K562 (cell line): ENCODE measurements around the gene TMEM92.

Experiments used
- ARNT ChIP-seq, 2 experiments: fragments of 450-650 bp; IDR thresholded peaks; 2 replicates each; pipeline ENCODE4 v1.6.1; 2016; ENCODE audit warnings: mild to moderate bottlenecking in 1 of 2
- CEBPB ChIP-seq: fragments of 450-650 bp; IDR thresholded peaks from 2 replicates; pipeline ENCODE4 v1.6.1; 2016; ENCODE audit warnings: missing genetic modification characterization, missing compliant biosample characterization
- EZH2 ChIP-seq: IDR thresholded peaks from 2 replicates; pipeline ENCODE4 v1.6.1; 2012; ENCODE audit warnings: low read depth, mild to moderate bottlenecking, inconsistent platforms, low read length, borderline replicate concordance
- GTF2E2 ChIP-seq: fragments of 200-800 bp; sonication (Bioruptor generic); IDR thresholded peaks from 2 replicates; pipeline ENCODE4 v1.6.1; 2016; ENCODE audit warnings: missing genetic modification characterization, missing compliant biosample characterization
- JUND ChIP-seq, 2 experiments: IDR thresholded peaks; 2 replicates in 1 of 2; 3 replicates in 1 of 2; pipeline ENCODE4 v1.6.1; 2011; ENCODE audit warnings: borderline replicate concordance in 2 of 2, low read depth in 2 of 2, low read length in 2 of 2, improper control_type of control experiment in 1 of 2, missing biosample characterization in 1 of 2, missing genetic modification characterization in 1 of 2, missing genetic modification reagents in 1 of 2
- POLR2A ChIP-seq: fragments of 450-650 bp; conservative IDR thresholded peaks from 2 replicates; pipeline ENCODE4 v1.6.1; 2016
- POLR2AphosphoS5 ChIP-seq: IDR thresholded peaks from 2 replicates; pipeline ENCODE4 v1.6.1; 2011; ENCODE audit warnings: mild to moderate bottlenecking, low read depth, low read length, moderate library complexity; ENCODE audit not compliant: control insufficient read depth, insufficient read depth
- REST ChIP-seq, 2 experiments: fragments of 450-650 bp; formaldehyde crosslinking in 1 of 2; IDR thresholded peaks; 2 replicates each; pipeline versions ENCODE4 v1.4.0 to v1.6.1; 2014 to 2020; ENCODE audit warnings: mild to moderate bottlenecking in 2 of 2, borderline replicate concordance in 1 of 2, low read depth in 1 of 2
- TAF9B ChIP-seq: fragments of 450-650 bp; IDR thresholded peaks from 2 replicates; pipeline ENCODE4 v1.6.1; 2018; ENCODE audit warnings: mild to moderate bottlenecking; ENCODE audit not compliant: partially characterized antibody
- ZBTB1 ChIP-seq: sonication (generic); formaldehyde crosslinking; IDR thresholded peaks from 2 replicates; pipeline ENCODE4 v1.8.1; 2023; ENCODE audit warnings: missing genetic modification reagents, low read depth, mild to moderate bottlenecking, borderline replicate concordance
- ZNF253 ChIP-seq: fragments of 250-450 bp; sonication (Bioruptor Pico); conservative IDR thresholded peaks from 2 replicates; pipeline ENCODE4 v1.6.1; 2021; ENCODE audit warnings: mild to moderate bottlenecking
- TF ChIP-seq, protein P1 (sequence below): conservative IDR thresholded peaks from 2 replicates; pipeline ENCODE4 v1.6.1; 2011; ENCODE audit warnings: low read depth, mild to moderate bottlenecking, low read length; ENCODE audit not compliant: control insufficient read depth
- TF ChIP-seq, protein P2 (sequence below), 2 experiments: fragments of 450-650 bp in 1 of 2; sonication (generic) in 1 of 2; formaldehyde crosslinking in 1 of 2; IDR thresholded peaks in 1 of 2; conservative IDR thresholded peaks in 1 of 2; 2 replicates each; pipeline versions ENCODE4 v1.6.1 to v1.8.1; 2016 to 2023; ENCODE audit warnings: mild to moderate bottlenecking in 2 of 2, moderate library complexity in 2 of 2, inconsistent platforms in 1 of 2, missing genetic modification reagents in 1 of 2
- TF ChIP-seq, protein P3 (sequence below): fragments of 450-650 bp; IDR thresholded peaks from 2 replicates; pipeline ENCODE4 v1.6.1; 2017; ENCODE audit warnings: mild to moderate bottlenecking, moderate library complexity

DNA sequence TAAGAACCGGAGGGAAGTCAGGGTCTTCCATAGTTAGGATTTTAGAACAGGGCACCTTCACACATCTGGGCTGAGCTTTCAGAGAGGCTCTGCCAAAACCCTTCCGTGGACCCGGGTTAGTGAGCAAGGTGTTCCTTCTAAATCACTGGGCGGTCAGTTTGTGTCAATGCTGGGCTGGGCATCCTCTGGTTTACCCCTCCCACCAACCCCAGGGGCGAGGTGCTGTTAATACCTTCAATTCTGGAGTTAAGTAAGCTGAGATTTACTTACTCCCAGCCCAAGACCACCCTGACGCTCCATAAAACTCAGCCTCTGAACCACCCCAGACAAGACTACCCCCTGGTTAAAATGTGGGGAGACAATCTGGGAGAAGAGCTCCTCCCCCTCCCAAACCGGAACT, 1.0 kb downstream of the TMEM92 start:
- TF ChIP-seq, protein P1, sequence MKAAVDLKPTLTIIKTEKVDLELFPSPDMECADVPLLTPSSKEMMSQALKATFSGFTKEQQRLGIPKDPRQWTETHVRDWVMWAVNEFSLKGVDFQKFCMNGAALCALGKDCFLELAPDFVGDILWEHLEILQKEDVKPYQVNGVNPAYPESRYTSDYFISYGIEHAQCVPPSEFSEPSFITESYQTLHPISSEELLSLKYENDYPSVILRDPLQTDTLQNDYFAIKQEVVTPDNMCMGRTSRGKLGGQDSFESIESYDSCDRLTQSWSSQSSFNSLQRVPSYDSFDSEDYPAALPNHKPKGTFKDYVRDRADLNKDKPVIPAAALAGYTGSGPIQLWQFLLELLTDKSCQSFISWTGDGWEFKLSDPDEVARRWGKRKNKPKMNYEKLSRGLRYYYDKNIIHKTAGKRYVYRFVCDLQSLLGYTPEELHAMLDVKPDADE, result no peak
- TF ChIP-seq POLR2AphosphoS5 (no peak), POLR2A (no peak), JUND (IDR thresholded peaks at IDR 0.05; ENCODE audit: borderline replicate concordance, low read depth, low read length) (no peak), JUND (tag; IDR thresholded peaks at IDR 0.05; ENCODE audit: borderline replicate concordance, low read depth, low read length) (no peak), ARNT (IDR thresholded peaks at IDR 0.05) (no peak), GTF2E2 (no peak), ZNF253 (CRISPR knock-in tag) (no peak), EZH2 (no peak), REST (IDR thresholded peaks at IDR 0.05; ENCODE audit: borderline replicate concordance) (no peak), REST (CRISPR knock-in tag; IDR thresholded peaks at IDR 0.05; ENCODE audit: low read depth) (no peak), TAF9B (no peak), ZBTB1 (CRISPR knock-in tag) (no peak), CEBPB (tag) (no peak)
- TF ChIP-seq, protein P2, sequence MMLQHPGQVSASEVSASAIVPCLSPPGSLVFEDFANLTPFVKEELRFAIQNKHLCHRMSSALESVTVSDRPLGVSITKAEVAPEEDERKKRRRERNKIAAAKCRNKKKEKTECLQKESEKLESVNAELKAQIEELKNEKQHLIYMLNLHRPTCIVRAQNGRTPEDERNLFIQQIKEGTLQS (IDR thresholded peaks at IDR 0.05), result no peak
- TF ChIP-seq, protein P2 (CRISPR knock-in tag; conservative IDR thresholded peaks at IDR 0.05), result no peak
- TF ChIP-seq, protein P3, sequence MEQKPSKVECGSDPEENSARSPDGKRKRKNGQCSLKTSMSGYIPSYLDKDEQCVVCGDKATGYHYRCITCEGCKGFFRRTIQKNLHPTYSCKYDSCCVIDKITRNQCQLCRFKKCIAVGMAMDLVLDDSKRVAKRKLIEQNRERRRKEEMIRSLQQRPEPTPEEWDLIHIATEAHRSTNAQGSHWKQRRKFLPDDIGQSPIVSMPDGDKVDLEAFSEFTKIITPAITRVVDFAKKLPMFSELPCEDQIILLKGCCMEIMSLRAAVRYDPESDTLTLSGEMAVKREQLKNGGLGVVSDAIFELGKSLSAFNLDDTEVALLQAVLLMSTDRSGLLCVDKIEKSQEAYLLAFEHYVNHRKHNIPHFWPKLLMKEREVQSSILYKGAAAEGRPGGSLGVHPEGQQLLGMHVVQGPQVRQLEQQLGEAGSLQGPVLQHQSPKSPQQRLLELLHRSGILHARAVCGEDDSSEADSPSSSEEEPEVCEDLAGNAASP, result no peak
